ENCODE results near the gene UGT1A10.

The UGT1A10 gene

DNA sequence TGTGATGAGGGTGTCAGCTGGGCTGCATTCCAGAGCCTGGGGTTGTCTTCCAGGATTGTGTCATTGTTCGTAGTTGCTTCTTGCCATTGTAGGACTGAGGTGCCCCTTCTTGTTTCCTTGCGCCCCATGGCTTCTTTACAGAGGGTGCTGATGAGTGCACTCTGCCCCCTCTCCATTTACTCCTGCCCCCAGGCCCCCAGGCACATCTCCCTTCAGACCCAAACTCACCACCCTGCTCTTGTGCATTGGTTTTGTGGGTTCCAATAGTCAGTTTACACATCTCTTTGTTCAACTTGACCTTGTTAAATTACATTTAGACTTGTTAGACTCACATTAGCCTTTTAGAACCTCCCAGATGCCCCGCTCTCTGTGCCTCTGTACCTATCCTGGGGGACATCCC lies 184.9 kb downstream of the UGT1A10 start:
- FAIRE-seq (no peak), DNase-seq (ENCODE audit: insufficient read length, low spot score) (no peak)
- TF ChIP-seq, protein P1, sequence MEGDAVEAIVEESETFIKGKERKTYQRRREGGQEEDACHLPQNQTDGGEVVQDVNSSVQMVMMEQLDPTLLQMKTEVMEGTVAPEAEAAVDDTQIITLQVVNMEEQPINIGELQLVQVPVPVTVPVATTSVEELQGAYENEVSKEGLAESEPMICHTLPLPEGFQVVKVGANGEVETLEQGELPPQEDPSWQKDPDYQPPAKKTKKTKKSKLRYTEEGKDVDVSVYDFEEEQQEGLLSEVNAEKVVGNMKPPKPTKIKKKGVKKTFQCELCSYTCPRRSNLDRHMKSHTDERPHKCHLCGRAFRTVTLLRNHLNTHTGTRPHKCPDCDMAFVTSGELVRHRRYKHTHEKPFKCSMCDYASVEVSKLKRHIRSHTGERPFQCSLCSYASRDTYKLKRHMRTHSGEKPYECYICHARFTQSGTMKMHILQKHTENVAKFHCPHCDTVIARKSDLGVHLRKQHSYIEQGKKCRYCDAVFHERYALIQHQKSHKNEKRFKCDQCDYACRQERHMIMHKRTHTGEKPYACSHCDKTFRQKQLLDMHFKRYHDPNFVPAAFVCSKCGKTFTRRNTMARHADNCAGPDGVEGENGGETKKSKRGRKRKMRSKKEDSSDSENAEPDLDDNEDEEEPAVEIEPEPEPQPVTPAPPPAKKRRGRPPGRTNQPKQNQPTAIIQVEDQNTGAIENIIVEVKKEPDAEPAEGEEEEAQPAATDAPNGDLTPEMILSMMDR (IDR thresholded peaks at IDR 0.05; ENCODE audit: insufficient read depth, missing control alignments) = no peak

DNA sequence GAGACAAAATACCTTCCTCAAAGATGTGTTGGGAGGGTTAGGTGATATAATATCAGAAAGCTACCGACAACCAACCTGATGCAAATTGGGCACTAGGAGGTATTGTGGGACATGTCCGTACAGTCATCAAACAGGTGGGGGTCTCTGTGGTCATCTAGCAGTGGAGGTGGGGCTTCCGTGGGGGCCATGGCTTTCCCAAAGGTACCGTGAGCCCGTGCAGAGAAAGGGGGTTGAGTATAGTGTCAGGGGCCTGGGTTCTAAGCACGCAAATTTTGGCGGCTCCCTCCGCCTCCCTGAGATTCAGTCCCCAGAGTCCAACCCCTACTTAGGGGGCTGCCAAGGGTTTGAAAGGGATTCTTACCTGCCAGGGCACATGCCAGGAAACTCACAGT lies 185.5 kb downstream of the UGT1A10 start:
- TF ChIP-seq, protein P1 (IDR thresholded peaks at IDR 0.05; ENCODE audit: insufficient read depth, missing control alignments) = no peak
- no peak for FAIRE-seq
- no peak for DNase-seq (ENCODE audit: insufficient read length, low spot score)

DNA sequence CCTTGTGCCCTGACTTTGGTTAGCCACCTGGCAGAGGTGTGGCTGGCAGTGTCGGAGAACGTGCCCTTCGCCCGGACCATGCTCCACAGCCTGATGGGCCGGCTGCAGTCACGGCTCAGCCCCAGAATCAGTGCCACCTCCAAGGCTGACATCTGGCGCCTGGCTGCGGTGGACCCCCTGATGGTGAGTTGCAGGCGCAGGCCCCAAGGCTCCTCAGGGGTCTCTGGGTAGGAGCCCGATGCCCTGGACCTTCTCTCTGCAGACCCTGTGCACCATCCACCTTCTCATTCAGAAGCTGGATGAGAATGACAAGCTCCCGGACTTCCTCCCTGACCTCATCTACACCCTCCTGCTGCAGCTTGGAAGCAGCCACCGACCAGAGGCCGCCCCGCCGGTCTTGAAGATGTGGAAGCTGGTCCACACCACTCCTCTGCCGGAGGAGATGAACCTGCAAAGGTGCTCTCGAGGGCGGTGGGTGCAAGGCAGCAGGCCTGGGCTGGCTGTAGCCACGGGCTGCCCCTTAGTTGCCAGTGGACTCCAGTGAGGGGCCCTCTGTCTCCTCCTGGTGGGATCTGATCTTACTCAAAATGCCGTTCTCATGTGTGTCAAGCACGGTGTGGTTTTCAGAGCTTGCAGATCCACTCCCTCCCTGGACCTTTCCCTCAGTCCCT lies 186.0 kb downstream of the UGT1A10 start:
- no peak for DNase-seq (ENCODE audit: insufficient read length, low spot score)
- FAIRE-seq = no peak
- TF ChIP-seq, protein P1 (IDR thresholded peaks at IDR 0.05; ENCODE audit: insufficient read depth, missing control alignments) = no peak
